Measurements from ENCODE around the gene PI16.

DNA sequence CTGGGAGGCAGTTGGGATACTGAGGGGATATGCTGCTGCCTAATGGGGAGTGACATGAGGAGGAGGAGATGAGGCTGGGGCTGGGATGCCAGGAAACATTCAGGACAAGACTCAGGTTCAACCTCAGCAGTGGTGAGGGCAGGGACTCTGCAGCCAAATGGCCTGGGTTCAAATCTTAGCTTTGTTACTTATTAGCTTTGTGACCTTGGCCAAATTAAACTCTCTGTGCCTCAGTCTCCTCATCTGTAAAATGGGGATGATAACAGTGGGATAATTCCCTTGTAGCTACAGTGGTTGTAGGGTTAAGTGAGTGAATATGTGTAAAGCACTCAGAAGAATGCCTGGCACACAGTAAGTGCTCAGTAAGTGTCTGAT is 1.9 kb downstream of the PI16 start:
- TF ChIP-seq POLR2A (IDR thresholded peaks at IDR 0.05; ENCODE audit: extremely low read depth, insufficient read length), result no peak
- TF ChIP-seq, protein P1, sequence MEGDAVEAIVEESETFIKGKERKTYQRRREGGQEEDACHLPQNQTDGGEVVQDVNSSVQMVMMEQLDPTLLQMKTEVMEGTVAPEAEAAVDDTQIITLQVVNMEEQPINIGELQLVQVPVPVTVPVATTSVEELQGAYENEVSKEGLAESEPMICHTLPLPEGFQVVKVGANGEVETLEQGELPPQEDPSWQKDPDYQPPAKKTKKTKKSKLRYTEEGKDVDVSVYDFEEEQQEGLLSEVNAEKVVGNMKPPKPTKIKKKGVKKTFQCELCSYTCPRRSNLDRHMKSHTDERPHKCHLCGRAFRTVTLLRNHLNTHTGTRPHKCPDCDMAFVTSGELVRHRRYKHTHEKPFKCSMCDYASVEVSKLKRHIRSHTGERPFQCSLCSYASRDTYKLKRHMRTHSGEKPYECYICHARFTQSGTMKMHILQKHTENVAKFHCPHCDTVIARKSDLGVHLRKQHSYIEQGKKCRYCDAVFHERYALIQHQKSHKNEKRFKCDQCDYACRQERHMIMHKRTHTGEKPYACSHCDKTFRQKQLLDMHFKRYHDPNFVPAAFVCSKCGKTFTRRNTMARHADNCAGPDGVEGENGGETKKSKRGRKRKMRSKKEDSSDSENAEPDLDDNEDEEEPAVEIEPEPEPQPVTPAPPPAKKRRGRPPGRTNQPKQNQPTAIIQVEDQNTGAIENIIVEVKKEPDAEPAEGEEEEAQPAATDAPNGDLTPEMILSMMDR (IDR thresholded peaks at IDR 0.05; ENCODE audit: low read depth, low read length), result no peak
- no peak for TF ChIP-seq MYC (IDR thresholded peaks at IDR 0.05; ENCODE audit: low read depth, low read length)
- TF ChIP-seq, protein P2, sequence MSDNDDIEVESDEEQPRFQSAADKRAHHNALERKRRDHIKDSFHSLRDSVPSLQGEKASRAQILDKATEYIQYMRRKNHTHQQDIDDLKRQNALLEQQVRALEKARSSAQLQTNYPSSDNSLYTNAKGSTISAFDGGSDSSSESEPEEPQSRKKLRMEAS (IDR thresholded peaks at IDR 0.05; ENCODE audit: low read depth, low read length), result no peak

Data from NB4 (cell line).